ENCODE data around the gene ME3. TPM values are rescaled to one million over a fixed set of nuclear protein-coding genes. Genes with fewer than 3 reads are reported as not detected.

Gene ME3
- total RNA-seq, 2 experiments from 2014 or later, result not detected

DNA sequence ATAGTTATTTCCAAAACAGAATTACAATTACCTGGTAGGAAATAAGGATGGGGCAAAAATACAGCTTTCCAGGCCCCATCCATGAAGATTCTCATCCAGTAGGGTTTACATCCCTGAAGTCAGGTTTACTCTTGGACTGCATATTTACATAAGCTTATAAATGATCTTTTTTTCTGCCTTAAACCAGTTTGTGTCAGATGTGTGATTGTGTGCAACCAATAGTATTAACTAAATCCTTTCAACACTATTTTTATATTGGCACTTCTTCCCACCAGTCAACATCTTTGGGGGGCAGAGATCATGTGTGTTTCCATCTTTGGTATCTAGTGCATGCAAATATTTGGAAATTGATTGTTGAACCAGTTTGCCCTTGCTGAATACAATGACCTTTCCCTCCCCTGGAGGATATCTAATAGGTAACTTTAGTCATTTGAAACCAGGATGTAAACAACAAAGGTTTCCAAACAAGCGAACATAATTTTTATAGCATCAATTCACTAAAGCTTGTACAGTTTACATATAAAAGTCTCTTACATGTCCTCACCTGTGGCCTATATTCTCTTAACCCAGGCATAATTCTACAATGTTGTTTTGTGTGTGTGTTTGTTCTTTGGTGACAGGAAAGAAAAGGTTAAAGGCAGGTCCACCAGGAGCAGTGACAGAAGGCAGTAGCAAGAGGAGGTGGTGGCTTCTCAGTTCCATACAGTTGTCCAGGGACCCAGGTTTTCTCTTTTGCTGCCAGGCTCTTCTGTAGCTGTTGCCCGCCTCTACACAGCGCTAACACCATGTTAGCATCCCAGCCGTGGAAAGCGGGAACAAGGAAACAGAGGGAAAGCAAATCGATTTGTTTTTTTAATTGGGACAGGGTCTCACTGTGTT is 1.7 kb upstream of the ME3 start:
- no TSS peak for BruUV-seq (replicated peaks)
- no peaks in the 10 kb centered on the region for H3K79me2 ChIP-seq (ENCODE audit: insufficient read depth, low read depth, low read length)
- intact Hi-C loops (cut with micrococcal nuclease; ENCODE audit: unreplicated experiment), result no loop called here
- CTCF ChIA-PET (ENCODE audit: unreplicated experiment), result no interaction called here
- H4K20me1 ChIP-seq (ENCODE audit: insufficient read depth, low read length), result no peaks in the 10 kb centered on the region
- no peak for DNase-seq (ENCODE audit: low spot score)
- no peak overlapping the region for H3K27ac ChIP-seq (ENCODE audit: low read depth, low read length, poor library complexity, severe bottlenecking)
- H2AFZ ChIP-seq (ENCODE audit: low read length), result no peak overlapping the region
- no peak overlapping the region for H3K4me3 ChIP-seq (ENCODE audit: low read depth, low read length, poor library complexity, severe bottlenecking)
- no peaks in the 10 kb centered on the region for H3K9me2 ChIP-seq (ENCODE audit: insufficient read depth, low read length)
- no peak overlapping the region for H3K4me2 ChIP-seq (ENCODE audit: low read length)
- H3K36me3 ChIP-seq (ENCODE audit: insufficient read depth, low read length), result no peaks in the 10 kb centered on the region
- H3K9me3 ChIP-seq (ENCODE audit: low read length), result no peaks in the 10 kb centered on the region
- POLR2A ChIA-PET, result no interaction called here
- H3K4me1 ChIP-seq (ENCODE audit: insufficient read depth, low read length, poor library complexity, severe bottlenecking), result no peaks in the 10 kb centered on the region
- no peak for TF ChIP-seq EZH2phosphoT487 (IDR thresholded peaks at IDR 0.05; ENCODE audit: borderline replicate concordance, low read depth, low read length)
- TF ChIP-seq, protein P1, sequence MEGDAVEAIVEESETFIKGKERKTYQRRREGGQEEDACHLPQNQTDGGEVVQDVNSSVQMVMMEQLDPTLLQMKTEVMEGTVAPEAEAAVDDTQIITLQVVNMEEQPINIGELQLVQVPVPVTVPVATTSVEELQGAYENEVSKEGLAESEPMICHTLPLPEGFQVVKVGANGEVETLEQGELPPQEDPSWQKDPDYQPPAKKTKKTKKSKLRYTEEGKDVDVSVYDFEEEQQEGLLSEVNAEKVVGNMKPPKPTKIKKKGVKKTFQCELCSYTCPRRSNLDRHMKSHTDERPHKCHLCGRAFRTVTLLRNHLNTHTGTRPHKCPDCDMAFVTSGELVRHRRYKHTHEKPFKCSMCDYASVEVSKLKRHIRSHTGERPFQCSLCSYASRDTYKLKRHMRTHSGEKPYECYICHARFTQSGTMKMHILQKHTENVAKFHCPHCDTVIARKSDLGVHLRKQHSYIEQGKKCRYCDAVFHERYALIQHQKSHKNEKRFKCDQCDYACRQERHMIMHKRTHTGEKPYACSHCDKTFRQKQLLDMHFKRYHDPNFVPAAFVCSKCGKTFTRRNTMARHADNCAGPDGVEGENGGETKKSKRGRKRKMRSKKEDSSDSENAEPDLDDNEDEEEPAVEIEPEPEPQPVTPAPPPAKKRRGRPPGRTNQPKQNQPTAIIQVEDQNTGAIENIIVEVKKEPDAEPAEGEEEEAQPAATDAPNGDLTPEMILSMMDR (conservative IDR thresholded peaks at IDR 0.05; ENCODE audit: low read length), result no peak

DNA sequence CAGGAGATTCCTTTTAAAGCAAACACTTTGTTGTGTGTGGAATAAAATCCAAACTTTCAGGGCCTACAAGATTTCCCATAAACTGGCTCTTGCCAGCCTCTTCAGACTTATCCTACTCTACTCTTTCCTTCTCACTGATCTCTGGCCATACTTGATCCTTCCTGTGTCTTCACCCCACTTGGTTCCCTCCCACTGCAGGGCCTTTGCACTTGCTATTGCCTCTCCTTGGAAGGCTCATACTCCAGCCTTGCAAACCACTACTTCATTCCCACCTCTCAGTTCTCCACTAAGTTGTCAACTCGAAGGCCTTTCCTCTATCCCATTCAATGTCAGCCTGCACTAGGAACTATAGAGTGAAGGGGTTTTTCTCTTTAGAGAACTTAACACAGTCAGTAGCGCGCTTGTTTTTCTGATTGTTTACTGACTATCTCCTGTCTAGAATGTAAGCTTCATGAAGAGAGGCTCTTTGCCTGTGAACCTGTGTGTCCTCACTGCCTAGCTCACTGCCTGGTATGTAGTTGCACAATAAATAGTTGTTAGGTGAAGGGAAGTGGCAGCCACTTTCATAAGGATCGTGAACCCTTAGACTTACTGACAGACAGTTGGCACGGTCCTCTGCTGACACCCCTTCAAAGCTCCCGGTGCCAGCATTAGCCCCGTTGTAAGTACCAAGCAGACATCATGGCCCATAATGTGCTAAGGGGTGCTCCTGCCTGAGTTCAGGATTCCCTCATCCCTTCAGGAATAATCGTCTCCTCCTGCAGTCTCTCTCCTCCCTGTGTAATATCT is 833 bp upstream of the ME3 start:
- no peak overlapping the region for H3K4me3 ChIP-seq (ENCODE audit: low read depth, low read length, poor library complexity, severe bottlenecking)
- BruUV-seq (replicated peaks), result no TSS peak
- no peaks in the 10 kb centered on the region for H4K20me1 ChIP-seq (ENCODE audit: insufficient read depth, low read length)
- no peaks in the 10 kb centered on the region for H3K4me1 ChIP-seq (ENCODE audit: insufficient read depth, low read length, poor library complexity, severe bottlenecking)
- intact Hi-C loops (cut with micrococcal nuclease; ENCODE audit: unreplicated experiment), result no loop called here
- H2AFZ ChIP-seq (ENCODE audit: low read length), result no peak overlapping the region
- H3K27ac ChIP-seq (ENCODE audit: low read depth, low read length, poor library complexity, severe bottlenecking), result no peak overlapping the region
- no peak for TF ChIP-seq EZH2phosphoT487 (IDR thresholded peaks at IDR 0.05; ENCODE audit: borderline replicate concordance, low read depth, low read length)
- TF ChIP-seq, protein P1 (conservative IDR thresholded peaks at IDR 0.05; ENCODE audit: low read length), result no peak
- no peaks in the 10 kb centered on the region for H3K36me3 ChIP-seq (ENCODE audit: insufficient read depth, low read length)
- CTCF ChIA-PET (ENCODE audit: unreplicated experiment), result no interaction called here
- no peaks in the 10 kb centered on the region for H3K79me2 ChIP-seq (ENCODE audit: insufficient read depth, low read depth, low read length)
- DNase-seq (ENCODE audit: low spot score), result no peak
- POLR2A ChIA-PET, result no interaction called here
- no peaks in the 10 kb centered on the region for H3K9me2 ChIP-seq (ENCODE audit: insufficient read depth, low read length)
- H3K4me2 ChIP-seq (ENCODE audit: low read length), result no peak overlapping the region
- H3K9me3 ChIP-seq (ENCODE audit: low read length), result no peaks in the 10 kb centered on the region
